Upper lobe of left lung (tissue), 4 donors: Measurements from ENCODE around the gene CHST8.

ENCODE experiments used
- CTCF ChIP-seq, 6 experiments: fragments of 450-650 bp in 4 of 6; fragments of 200-600 bp in 2 of 6; sonication (generic) in 2 of 6; IDR thresholded peaks; one replicate each; pipeline ENCODE4 v1.5.1; 2016 to 2019; ENCODE audit warnings: antibody characterized with exemption in 6 of 6
- POLR2A ChIP-seq, 4 donors: fragments of 450-650 bp; IDR thresholded peaks; one replicate each; pipeline ENCODE4 v1.5.1; 2016 to 2017; ENCODE audit warnings: antibody characterized with exemption in 4 of 4, mild to moderate bottlenecking in 2 of 4
- POLR2AphosphoS5 ChIP-seq, 2 donors: sonication (generic); formaldehyde crosslinking; IDR thresholded peaks; one replicate each; pipeline ENCODE4 v1.5.1; 2017; ENCODE audit warnings: antibody characterized with exemption in 2 of 2

- TF ChIP-seq CTCF (IDR thresholded peaks at IDR 0.05) (no peak), POLR2AphosphoS5 (IDR thresholded peaks at IDR 0.05) (no peak), POLR2A (IDR thresholded peaks at IDR 0.05) (no peak)
Measured at GRCh38 chr19:33720155-33720493, 98.4 kb downstream of the CHST8 start.
